Peyer's patch (tissue), 4 donors: ENCODE results near the gene ZP2. TPM values are rescaled to one million over a fixed set of nuclear protein-coding genes. Genes with fewer than 3 reads are reported as not detected.
"Not testable (repeated sequence)": the region's sequence is repeated elsewhere in the genome, so short reads cannot be mapped to it uniquely, and the experiment has no call there.

ENCODE experiments used
- DNase-seq, 3 donors: peaks; one replicate each; pipeline ENCODE4 v3.0.0-alpha.2; 2017 to 2019
- H3K27ac ChIP-seq, 4 donors: fragments of 200-600 bp; sonication (generic); one replicate each; pipeline ENCODE4 v1.5.1; 2016 to 2019
- H3K27me3 ChIP-seq, 2 donors: fragments of 200-600 bp; sonication (generic); one replicate each; pipeline ENCODE4 v1.5.1; 2019
- H3K36me3 ChIP-seq, 3 donors: fragments of 200-600 bp; sonication (generic); one replicate each; pipeline ENCODE4 v1.5.1; 2016 to 2019
- H3K4me1 ChIP-seq, 4 donors: fragments of 200-600 bp; sonication (generic); one replicate each; pipeline ENCODE4 v1.5.1; 2016 to 2019
- H3K4me3 ChIP-seq, 4 donors: fragments of 200-600 bp; sonication (generic); 1 replicate in 3 of 4; 2 replicates in 1 of 4; pipeline ENCODE4 v1.5.1; 2016 to 2019; ENCODE audit warnings: mild to moderate bottlenecking in 1 of 4
- H3K9me3 ChIP-seq, 4 donors: fragments of 200-600 bp; sonication (generic); one replicate each; pipeline ENCODE4 v1.5.1; 2016 to 2019; ENCODE audit warnings: mild to moderate bottlenecking in 1 of 4
- total RNA-seq, 4 donors: library from RNA; depleted of rRNA; stranded (reverse); fragments of >200 nt; gene quantifications; one replicate each; pipeline ENCODE4 v1.1.0, GENCODE V29; 2016
- TF ChIP-seq, protein P1 (sequence below), 6 experiments: fragments of 450-650 bp in 4 of 6; fragments of 200-600 bp in 2 of 6; sonication (generic) in 1 of 6; IDR thresholded peaks; one replicate each; pipeline ENCODE4 v1.5.1; 2017 to 2019; ENCODE audit warnings: antibody characterized with exemption in 6 of 6, mild to moderate bottlenecking in 3 of 6, moderate library complexity in 1 of 6

Gene ZP2
- total RNA-seq, 4 donors from 2014 or later: 0.54 to 2.3 TPM; not detected in 2

DNA sequence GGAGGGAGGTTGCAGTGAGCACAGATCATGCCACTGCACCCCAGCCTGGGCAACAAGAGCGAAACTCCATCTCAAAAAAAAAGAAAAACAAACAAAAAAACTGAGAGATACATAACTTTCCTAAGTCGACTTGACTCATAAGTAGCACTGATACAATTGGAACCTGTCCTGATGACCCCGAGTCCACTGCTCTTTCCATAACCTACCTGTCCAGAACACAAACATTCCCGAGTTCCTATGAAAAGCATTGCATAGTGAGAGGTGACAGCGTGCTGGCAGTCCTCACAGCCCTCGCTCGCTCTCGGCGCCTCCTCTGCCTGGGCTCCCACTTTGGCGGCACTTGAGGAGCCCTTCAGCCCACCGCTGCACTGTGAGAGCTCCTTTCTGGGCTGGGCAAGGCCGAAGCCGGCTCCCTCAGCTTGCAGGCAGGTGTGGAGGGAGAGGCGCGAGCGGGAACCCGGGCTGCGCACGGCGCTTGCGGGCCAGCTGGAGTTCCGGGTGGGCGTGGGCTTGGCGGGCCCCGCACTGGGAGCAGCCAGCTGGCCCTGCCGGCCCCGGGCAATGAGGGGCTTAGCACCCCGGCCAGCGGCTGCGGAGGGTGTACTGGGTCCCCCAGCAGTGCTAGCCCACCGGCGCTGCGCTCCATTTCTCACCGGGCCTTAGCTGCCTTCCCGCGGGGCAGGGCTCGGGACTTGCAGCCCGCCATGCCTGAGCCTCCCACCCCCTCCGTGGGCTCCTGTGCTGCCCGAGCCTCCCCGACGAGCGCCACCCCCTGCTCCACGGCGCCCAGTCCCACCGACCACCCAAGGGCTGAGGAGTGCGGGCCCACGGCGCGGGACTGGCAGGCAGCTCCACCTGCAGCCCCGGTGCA, 59.0 kb downstream of the ZP2 start:
- not testable (repeated sequence) for H3K36me3 ChIP-seq, H3K27me3 ChIP-seq, H3K4me3 ChIP-seq, H3K27ac ChIP-seq, DNase-seq, H3K9me3 ChIP-seq, H3K4me1 ChIP-seq

DNA sequence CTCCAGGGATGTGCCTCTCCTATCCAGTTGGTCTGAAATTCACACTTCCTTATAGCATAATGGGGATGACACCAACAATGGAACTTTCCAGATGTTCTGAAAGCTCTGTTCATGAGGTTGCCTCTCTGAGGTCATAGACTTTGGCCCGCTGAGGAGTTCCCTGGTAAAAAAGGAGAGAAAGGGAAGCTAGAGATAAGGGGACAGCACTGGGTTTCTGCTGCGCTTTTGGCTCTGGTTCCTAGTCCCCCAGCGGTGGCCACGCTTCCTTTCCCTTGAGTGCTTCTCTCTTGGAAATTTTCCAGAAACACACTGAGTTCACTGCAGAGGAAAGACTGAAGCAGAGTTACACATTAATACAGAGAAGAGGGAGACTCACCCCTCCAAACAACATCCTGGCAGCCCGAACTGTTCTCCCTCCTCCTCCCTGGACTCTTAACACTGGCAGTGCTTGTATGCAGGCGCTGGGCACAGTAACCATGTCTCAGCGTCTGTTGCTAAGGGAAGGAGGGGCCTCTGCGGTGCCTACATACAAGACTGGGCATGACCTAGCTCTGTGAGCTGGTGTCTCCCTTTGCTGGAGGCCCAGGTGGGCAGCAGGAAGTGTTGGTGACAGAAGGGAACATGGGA, 60.9 kb downstream of the ZP2 start, which contains the start of gene DNAH3:
Gene DNAH3, minus strand, starts transcription at position 472 of the 627 bp plus-strand sequence. CDS start 527 bp downstream, outside the sequence.
- Histone ChIP-seq H3K9me3 (no peaks in the 10 kb centered on the region), H3K27ac (no peak within 1 kb of the TSS), H3K36me3 (no peaks in the 10 kb centered on the region), H3K27me3 (no peaks in the 10 kb centered on the region), H3K4me3 (no peak within 1 kb of the TSS), H3K4me1 (no peaks in the 10 kb centered on the region)
- DNase-seq: no peak
- TF ChIP-seq, protein P1, sequence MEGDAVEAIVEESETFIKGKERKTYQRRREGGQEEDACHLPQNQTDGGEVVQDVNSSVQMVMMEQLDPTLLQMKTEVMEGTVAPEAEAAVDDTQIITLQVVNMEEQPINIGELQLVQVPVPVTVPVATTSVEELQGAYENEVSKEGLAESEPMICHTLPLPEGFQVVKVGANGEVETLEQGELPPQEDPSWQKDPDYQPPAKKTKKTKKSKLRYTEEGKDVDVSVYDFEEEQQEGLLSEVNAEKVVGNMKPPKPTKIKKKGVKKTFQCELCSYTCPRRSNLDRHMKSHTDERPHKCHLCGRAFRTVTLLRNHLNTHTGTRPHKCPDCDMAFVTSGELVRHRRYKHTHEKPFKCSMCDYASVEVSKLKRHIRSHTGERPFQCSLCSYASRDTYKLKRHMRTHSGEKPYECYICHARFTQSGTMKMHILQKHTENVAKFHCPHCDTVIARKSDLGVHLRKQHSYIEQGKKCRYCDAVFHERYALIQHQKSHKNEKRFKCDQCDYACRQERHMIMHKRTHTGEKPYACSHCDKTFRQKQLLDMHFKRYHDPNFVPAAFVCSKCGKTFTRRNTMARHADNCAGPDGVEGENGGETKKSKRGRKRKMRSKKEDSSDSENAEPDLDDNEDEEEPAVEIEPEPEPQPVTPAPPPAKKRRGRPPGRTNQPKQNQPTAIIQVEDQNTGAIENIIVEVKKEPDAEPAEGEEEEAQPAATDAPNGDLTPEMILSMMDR (IDR thresholded peaks at IDR 0.05): no peak

Other genes starting within 250 kb of the ZP2 start
- gene DNAH3, start 60.7 kb downstream of the ZP2 start, total RNA-seq: 1 to 10 TPM; 2.1 to 6.7 (median 4.5) TPM
- 10 to 100 TPM; 19.0 to 41.5 (median 28.1) TPM for gene LDAF1, start 52.9 kb downstream of the ZP2 start, total RNA-seq
- 100 to 1,000 TPM in 1 of 4 donors, 10 to 100 TPM in 3; 24.8 to 104 (median 90.3) TPM for gene ANKS4B, start 22.1 kb upstream of the ZP2 start, total RNA-seq
- 10 to 100 TPM in 1 of 4 donors, 1 to 10 TPM in 2, not detected in 1; 6.4 to 11.6 (median 9.1) TPM for gene CRYM, start 66.7 kb upstream of the ZP2 start, total RNA-seq